MM.1S (cell line): ENCODE results near the gene CNEP1R1.

Experiments used
- DNase-seq: peaks from one replicate; pipeline ENCODE4 v3.0.0-alpha.2; 2015
- H2AFZ ChIP-seq: fragments of 300-600 bp; sonication (generic); 2 replicates; pipeline ENCODE4 v1.6.0; 2016; ENCODE audit warnings: antibody characterized with exemption, low read length
- H3F3A ChIP-seq: fragments of 300-600 bp; sonication (generic); 2 replicates; pipeline ENCODE4 v1.6.1; 2016; ENCODE audit warnings: mild to moderate bottlenecking, antibody characterized with exemption, low read length, moderate library complexity, mixed read lengths; ENCODE audit not compliant: insufficient read depth
- H3K27ac ChIP-seq: fragments of 300-600 bp; sonication (generic); 2 replicates; pipeline ENCODE4 v1.5.1; 2016; ENCODE audit warnings: mild to moderate bottlenecking, low read length
- H3K27me3 ChIP-seq: fragments of 300-600 bp; sonication (generic); replicated peaks from 2 replicates; pipeline ENCODE4 v1.6.0; 2016; ENCODE audit warnings: low read length; ENCODE audit not compliant: insufficient read depth
- H3K36me3 ChIP-seq: fragments of 300-600 bp; sonication (generic); replicated peaks from 2 replicates; pipeline ENCODE4 v1.6.1; 2016; ENCODE audit warnings: mild to moderate bottlenecking, low read length, mixed read lengths; ENCODE audit not compliant: insufficient read depth
- H3K4me1 ChIP-seq: fragments of 300-600 bp; sonication (generic); 2 replicates; pipeline ENCODE4 v1.6.1; 2016; ENCODE audit warnings: low read length, mixed read lengths
- H3K4me2 ChIP-seq: fragments of 300-600 bp; sonication (generic); 2 replicates; pipeline ENCODE4 v1.6.0; 2016; ENCODE audit warnings: low read depth, low read length
- H3K4me3 ChIP-seq: fragments of 300-600 bp; sonication (generic); 2 replicates; pipeline ENCODE4 v1.5.1; 2016; ENCODE audit warnings: low read length, mixed read lengths
- H3K79me2 ChIP-seq: fragments of 300-600 bp; sonication (generic); 2 replicates; pipeline ENCODE4 v1.6.1; 2016; ENCODE audit warnings: mixed run types, low read length, mixed read lengths
- H3K9ac ChIP-seq: fragments of 300-600 bp; sonication (generic); 2 replicates; pipeline ENCODE4 v1.6.1; 2016; ENCODE audit warnings: low read length, mixed read lengths
- H3K9me2 ChIP-seq: fragments of 300-600 bp; sonication (generic); replicated peaks from 2 replicates; pipeline ENCODE4 v1.6.1; 2016; ENCODE audit warnings: mild to moderate bottlenecking, low read length, mixed read lengths; ENCODE audit not compliant: insufficient read depth
- H3K9me3 ChIP-seq: fragments of 300-600 bp; sonication (generic); replicated peaks from 2 replicates; pipeline ENCODE4 v1.6.1; 2016; ENCODE audit warnings: mild to moderate bottlenecking, low read length, mixed read lengths; ENCODE audit not compliant: insufficient read depth
- H4K20me1 ChIP-seq: fragments of 300-600 bp; sonication (generic); 2 replicates; pipeline ENCODE4 v1.6.1; 2016; ENCODE audit warnings: mild to moderate bottlenecking, low read length, moderate library complexity, mixed read lengths; ENCODE audit not compliant: insufficient read depth
- CTCF ChIP-seq: fragments of 300-600 bp; sonication (generic); IDR thresholded peaks from 2 replicates; pipeline ENCODE4 v1.5.1; 2016; ENCODE audit warnings: antibody characterized with exemption, low read length, mixed read lengths
- EZH2 ChIP-seq: fragments of 300-600 bp; sonication (generic); optimal IDR thresholded peaks from 2 replicates; pipeline ENCODE3; 2017; ENCODE audit warnings: low read depth, mild to moderate bottlenecking, antibody characterized with exemption, low read length, mixed read lengths
- EZH2phosphoT487 ChIP-seq: fragments of 300-600 bp; sonication (generic); IDR thresholded peaks from 2 replicates; pipeline ENCODE4 v1.6.1; 2018; ENCODE audit warnings: antibody characterized with exemption, low read length

CNEP1R1 gene

GRCh38 chr16:50066482-50067289, 41.7 kb downstream of the CNEP1R1 start:
- peaks cover 20% of the 10 kb centered on the region for H3K4me1 ChIP-seq
- peak overlapping the region; percentile 97; the same call in 1 of the 2 replicates for H3K27ac ChIP-seq

GRCh38 chr16:50067290-50067853, 42.3 kb downstream of the CNEP1R1 start:
- no peaks in the 10 kb centered on the region for H4K20me1 ChIP-seq
- peaks cover 55% of the 10 kb centered on the region for H3K79me2 ChIP-seq
- no peaks in the 10 kb centered on the region for H3K27me3 ChIP-seq
- H3K36me3 ChIP-seq: peaks cover 4% of the 10 kb centered on the region; the same call in 1 of the 2 replicates
- peaks cover 26% of the 10 kb centered on the region for H3F3A ChIP-seq
- TF ChIP-seq CTCF: peak; percentile 57
- no peak for TF ChIP-seq EZH2phosphoT487
- no peak for TF ChIP-seq EZH2
- peak overlapping the region; percentile 64; the same call in 1 of the 2 replicates for H3K27ac ChIP-seq
- peak overlapping the region; percentile 100 for H3K4me3 ChIP-seq
- peaks cover 20% of the 10 kb centered on the region for H3K4me1 ChIP-seq
- H3K9me2 ChIP-seq: no peaks in the 10 kb centered on the region
- H3K9ac ChIP-seq: peak overlapping the region; percentile 0; the same call in 1 of the 2 replicates
- no peak overlapping the region for H2AFZ ChIP-seq
- H3K9me3 ChIP-seq: no peaks in the 10 kb centered on the region
- H3K4me2 ChIP-seq: peak overlapping the region; percentile 97
- peak; percentile 53 for DNase-seq

More at GRCh38 chr16:50066482-50067289, 41.7 kb downstream of the CNEP1R1 start:
- Histone ChIP-seq H3K4me3 (peak overlapping the region; percentile 100), H3K9me2 (no peaks in the 10 kb centered on the region), H3K9ac (peak overlapping the region; percentile 98; the same call in 1 of the 2 replicates), H3F3A (peaks cover 26% of the 10 kb centered on the region), H4K20me1 (no peaks in the 10 kb centered on the region), H2AFZ (peak overlapping the region; percentile 40; the same call in 1 of the 2 replicates), H3K79me2 (peaks cover 51% of the 10 kb centered on the region), H3K9me3 (no peaks in the 10 kb centered on the region), H3K27me3 (no peaks in the 10 kb centered on the region), H3K36me3 (peaks cover 4% of the 10 kb centered on the region; the same call in 1 of the 2 replicates), H3K4me2 (peak overlapping the region; percentile 97)
- no peak for DNase-seq
- no peak for TF ChIP-seq EZH2
- no peak for TF ChIP-seq CTCF
- no peak for TF ChIP-seq EZH2phosphoT487

GRCh38 chr16:50068550-50068949, 43.5 kb downstream of the CNEP1R1 start:
- no peak overlapping the region for H2AFZ ChIP-seq
- H3F3A ChIP-seq: peaks cover 26% of the 10 kb centered on the region
- peak; percentile 35 for DNase-seq
- no peaks in the 10 kb centered on the region for H3K9me3 ChIP-seq
- H3K4me2 ChIP-seq: peak overlapping the region; percentile 97
- H3K27me3 ChIP-seq: no peaks in the 10 kb centered on the region
- peak overlapping the region; percentile 64; the same call in 1 of the 2 replicates for H3K27ac ChIP-seq
- peak overlapping the region; percentile 24 for H3K4me3 ChIP-seq
- H4K20me1 ChIP-seq: no peaks in the 10 kb centered on the region
- peaks cover 4% of the 10 kb centered on the region; the same call in 1 of the 2 replicates for H3K36me3 ChIP-seq
- peaks cover 65% of the 10 kb centered on the region for H3K79me2 ChIP-seq
- TF ChIP-seq CTCF (no peak), EZH2 (no peak), EZH2phosphoT487 (no peak)
- H3K4me1 ChIP-seq: peaks cover 20% of the 10 kb centered on the region
- peak overlapping the region; percentile 28; the same call in 1 of the 2 replicates for H3K9ac ChIP-seq
- H3K9me2 ChIP-seq: no peaks in the 10 kb centered on the region
